ENCODE measurements around the gene MUC4. TPM values are rescaled to one million over a fixed set of nuclear protein-coding genes. Genes with fewer than 3 reads are reported as not detected.

MUC4 gene
- polyA plus RNA-seq, 1 experiment, result not detected

DNA sequence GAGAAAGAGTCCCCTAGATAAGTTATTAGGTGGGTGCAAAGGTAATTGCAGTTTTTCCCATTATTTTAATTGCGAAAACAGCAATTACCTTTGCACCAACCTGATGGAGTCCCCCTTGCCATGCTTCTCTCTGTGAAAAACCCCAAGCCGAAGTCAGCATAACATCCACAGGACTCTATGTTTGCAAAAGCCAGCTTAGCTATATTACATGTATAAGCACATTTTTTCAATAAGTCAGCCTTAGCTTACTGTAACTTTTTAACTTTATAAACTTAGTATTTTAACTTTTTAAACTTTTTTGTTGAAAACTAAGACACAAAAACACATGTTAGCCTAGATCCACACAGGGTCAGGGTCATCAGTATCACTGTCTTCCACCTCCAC lies 112.3 kb downstream of the MUC4 start:
- Histone ChIP-seq H3K27me3 (ENCODE audit: control insufficient read depth, insufficient read depth, low read length) (no peaks in the 10 kb centered on the region), H3K4me3 (ENCODE audit: low read depth, low read length) (no peak overlapping the region), H3K36me3 (ENCODE audit: control insufficient read depth, insufficient read depth, low read length) (peaks cover 4% of the 10 kb centered on the region; the same call in 1 of the 2 replicates)
- DNase-seq (ENCODE audit: low read depth), result no peak
- no peak for TF ChIP-seq CTCF (IDR thresholded peaks at IDR 0.05; ENCODE audit: insufficient read depth, low read depth, low read length)
- POLR2A ChIA-PET, result no interaction called here
- CTCF ChIA-PET, result interaction anchor here (1.2 kb wide), 1 partner anchor 9 kb away, joined by 4 read pairs; no protein-coding TSS in a partner anchor

- H3K27me3 ChIP-seq (ENCODE audit: control insufficient read depth, insufficient read depth, low read length), result no peaks in the 10 kb centered on the region
- ChIA-PET CTCF (interaction anchor here (1.2 kb wide), 1 partner anchor 8 kb away, joined by 4 read pairs; no protein-coding TSS in a partner anchor), POLR2A (no interaction called here)
- H3K4me3 ChIP-seq (ENCODE audit: low read depth, low read length), result no peak overlapping the region
- peaks cover 7% of the 10 kb centered on the region for H3K36me3 ChIP-seq (ENCODE audit: control insufficient read depth, insufficient read depth, low read length)
- no peak for DNase-seq (ENCODE audit: low read depth)
- TF ChIP-seq CTCF (IDR thresholded peaks at IDR 0.05; ENCODE audit: insufficient read depth, low read depth, low read length), result no peak
Observed at GRCh38 chr3:195698647-195699387, 112.9 kb downstream of the MUC4 start.

DNA sequence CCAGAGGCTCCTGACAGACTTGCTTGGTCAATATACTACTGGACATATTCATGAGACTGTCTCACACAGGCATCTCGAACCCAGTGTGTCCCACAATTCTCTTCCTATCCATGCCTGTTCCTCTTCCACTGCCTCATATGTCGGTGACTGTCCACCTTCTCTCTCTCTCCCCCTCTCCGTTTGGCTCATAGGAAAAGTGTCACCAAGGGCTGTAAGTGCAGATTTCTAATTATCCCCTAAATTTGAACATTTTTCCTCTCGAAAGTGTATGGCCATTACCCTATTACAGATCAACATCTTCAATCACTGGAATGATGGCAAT lies 113.4 kb downstream of the MUC4 start:
- no peak for DNase-seq (ENCODE audit: low read depth)
- TF ChIP-seq CTCF (IDR thresholded peaks at IDR 0.05; ENCODE audit: insufficient read depth, low read depth, low read length), result no peak
- CTCF ChIA-PET, result no interaction called here
- Histone ChIP-seq H3K36me3 (ENCODE audit: control insufficient read depth, insufficient read depth, low read length) (peaks cover 8% of the 10 kb centered on the region), H3K27me3 (ENCODE audit: control insufficient read depth, insufficient read depth, low read length) (no peaks in the 10 kb centered on the region), H3K4me3 (ENCODE audit: low read depth, low read length) (no peak overlapping the region)
- POLR2A ChIA-PET, result no interaction called here

DNA sequence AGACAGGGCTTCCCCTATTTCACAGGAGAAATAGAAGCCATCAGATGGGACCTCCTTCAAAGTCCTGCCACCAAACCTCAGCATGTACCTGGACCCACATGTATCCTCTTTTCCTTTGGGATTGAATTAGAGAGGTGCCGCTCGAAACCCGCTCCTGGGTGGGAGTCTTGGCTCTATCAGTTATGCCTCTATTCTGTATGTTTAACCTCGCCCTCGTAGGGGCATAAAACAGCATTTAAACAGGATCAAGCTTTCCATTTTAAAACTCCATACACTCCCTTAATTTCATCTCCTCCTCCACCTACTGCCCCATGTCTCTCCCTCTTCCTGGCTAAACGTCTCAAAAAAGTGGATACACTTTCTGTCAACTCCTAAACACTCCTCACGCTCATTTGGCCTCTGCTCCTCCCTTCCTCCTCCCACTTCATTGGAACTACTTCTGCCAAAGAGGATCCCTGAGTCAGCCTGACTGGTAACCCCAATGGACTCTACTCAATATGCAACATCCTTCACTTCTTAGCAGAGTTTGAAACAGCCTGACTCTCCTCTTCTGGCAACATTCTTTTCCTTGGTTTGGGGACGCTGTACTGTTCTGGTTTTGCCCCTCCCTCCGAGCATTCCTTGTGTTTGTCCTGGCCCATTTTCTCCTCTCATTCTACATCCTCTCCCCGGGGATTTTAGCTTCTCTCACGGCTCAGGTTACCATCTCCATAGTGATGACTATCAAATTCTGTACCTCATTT lies 114.0 kb downstream of the MUC4 start:
- Histone ChIP-seq H3K27me3 (ENCODE audit: control insufficient read depth, insufficient read depth, low read length) (no peaks in the 10 kb centered on the region), H3K4me3 (ENCODE audit: low read depth, low read length) (no peak overlapping the region), H3K36me3 (ENCODE audit: control insufficient read depth, insufficient read depth, low read length) (peaks cover 11% of the 10 kb centered on the region)
- TF ChIP-seq CTCF (IDR thresholded peaks at IDR 0.05; ENCODE audit: insufficient read depth, low read depth, low read length), result no peak
- peak; percentile 83 for DNase-seq (ENCODE audit: low read depth)
- CTCF ChIA-PET, result no interaction called here
- POLR2A ChIA-PET, result no interaction called here

Small RNAs within 50 kb of the gene (small RNA-seq; reads per million reads assigned to genes)
- gene MIR570 (ENCODE audit: insufficient read length, low read depth, low replicate concordance), result 12.6 reads per million, percentile 79 among the genes with 10 or more reads in this experiment

Other genes starting within 250 kb of the MUC4 start
- gene APOD, start 228.0 kb downstream of the MUC4 start, polyA plus RNA-seq (2011; rRNA removed), result 8.3 and 15.0 TPM in 2 replicates
- 0.17 and 0.48 TPM in 2 replicates for gene MUC20, start 91.0 kb downstream of the MUC4 start, polyA plus RNA-seq (2011; rRNA removed)
- gene TNK2, start 96.6 kb upstream of the MUC4 start, polyA plus RNA-seq (2011; rRNA removed), result 4.5 and 6.3 TPM in 2 replicates

Measured in BJ (cell line).